ENCODE results near the gene NAA25.

DNA sequence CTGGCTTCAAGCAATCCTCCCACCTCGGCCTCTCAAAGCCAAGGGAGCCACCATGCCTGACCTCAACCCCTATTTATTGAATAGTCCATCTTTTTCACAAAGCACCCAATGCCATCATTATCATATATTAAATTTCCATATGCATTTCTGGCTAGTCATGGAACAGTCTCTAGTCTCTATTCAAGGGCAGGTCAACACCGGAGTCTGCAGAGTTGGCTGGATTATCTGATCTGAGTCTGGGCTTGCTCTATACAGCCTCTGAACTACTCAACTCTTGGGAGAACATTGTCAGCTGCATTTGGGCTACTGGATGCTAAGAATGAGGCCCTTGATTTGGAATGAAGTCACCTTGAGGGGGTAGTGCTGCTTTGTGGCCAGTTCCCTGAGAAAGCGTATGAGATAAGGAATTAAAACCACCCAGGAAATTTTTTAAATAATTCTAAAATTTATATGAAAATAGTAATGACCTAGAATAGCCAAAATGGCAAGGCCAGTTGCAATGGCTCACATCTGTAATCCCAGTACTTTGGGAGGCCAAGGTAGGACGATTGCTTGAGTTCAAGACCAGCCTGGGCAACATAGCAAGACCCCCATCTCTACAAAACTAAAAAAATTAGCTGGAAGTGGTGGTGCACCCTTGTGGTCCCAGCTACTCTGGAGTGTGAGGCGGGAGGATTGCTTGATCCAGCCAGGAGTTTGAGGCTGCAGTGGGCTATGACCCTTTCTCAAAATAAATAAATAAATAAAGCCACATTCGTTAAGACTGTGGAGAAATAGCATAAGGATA lies 6.9 kb upstream of the NAA25 start:
- TF ChIP-seq JUND (IDR thresholded peaks at IDR 0.05) (no peak), RAD21 (IDR thresholded peaks at IDR 0.05; ENCODE audit: low read length) (no peak)

Data from SK-N-SH (cell line).